ENCODE data around the gene ABL1. TPM values are rescaled to one million over a fixed set of nuclear protein-coding genes. Genes with fewer than 3 reads are reported as not detected.

Gene ABL1
- total and polyA plus RNA-seq, 4 donors, result 23.3 to 60.0 (median 37.7) TPM

DNA sequence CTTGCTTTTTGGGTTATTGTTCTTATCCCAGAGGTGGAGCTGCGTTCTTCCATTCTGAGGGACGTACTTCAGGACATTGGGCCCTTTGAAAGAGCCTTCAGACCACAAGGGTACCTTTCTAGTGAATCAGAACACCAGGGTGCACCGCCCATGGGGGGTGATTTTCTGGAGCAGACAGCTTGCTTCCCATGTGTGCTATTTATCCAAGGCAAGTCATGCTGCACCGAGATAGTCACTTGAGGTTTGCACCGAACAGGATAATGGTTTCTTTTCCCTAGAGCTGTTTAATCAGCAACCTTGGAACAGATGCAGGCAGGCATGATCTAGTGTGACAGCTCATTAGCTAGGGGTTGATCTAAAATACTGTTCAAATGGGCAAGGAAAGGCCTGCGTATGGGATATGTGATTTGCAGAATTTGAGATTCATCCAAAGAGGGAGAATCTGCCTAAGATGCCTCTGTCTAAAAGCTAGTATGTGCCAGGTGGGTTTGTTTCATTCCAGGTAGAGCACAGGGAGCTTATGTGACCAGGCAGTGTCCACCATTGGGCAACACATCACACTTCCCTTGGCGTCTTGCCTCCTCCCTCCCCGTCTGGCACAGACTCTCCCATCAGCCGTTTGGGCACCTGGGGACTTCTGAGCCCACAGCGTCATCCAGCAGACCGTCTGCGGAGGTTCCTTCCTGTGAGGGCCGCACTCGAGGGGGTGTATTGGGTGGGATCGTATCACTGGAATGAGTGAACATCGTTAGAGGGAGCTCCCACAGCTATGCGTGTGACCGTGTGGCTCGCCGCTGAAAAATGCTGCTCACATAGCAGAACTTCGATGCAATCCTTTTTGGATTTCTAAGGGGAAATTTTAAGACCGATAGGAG, 23.0 kb downstream of the ABL1 start:
- no peak for ATAC-seq (ENCODE audit: insufficient read depth, low FRiP score)
- peak in 1 of 3 donors; percentile 40 for DNase-seq
- H3K9me3 ChIP-seq (ENCODE audit: control insufficient read depth in 4 of 4, insufficient read depth in 3 of 4, low read length in 3 of 4), result no peaks in the 10 kb centered on the region
- H3K36me3 ChIP-seq (ENCODE audit: control insufficient read depth in 4 of 4, insufficient read depth in 4 of 4, low read length in 4 of 4), result peaks cover 3 to 21% (median 12%) of the 10 kb centered on the region in 4 donors
- WGBS, 2 donors, result 67 to 73% methylated on average over 22 of the region's 22 CpGs
- H3K4me1 ChIP-seq (ENCODE audit: control insufficient read depth in 5 of 5, insufficient read depth in 5 of 5, low read length in 5 of 5), result peaks cover 0 to 11% (median 5%) of the 10 kb centered on the region in 5 donors
- no peak overlapping the region for H3K9ac ChIP-seq (ENCODE audit: insufficient read depth in 1 of 2, low read length in 2 of 2)
- no peak overlapping the region for H3K4me3 ChIP-seq
- no peaks in the 10 kb centered on the region for H3K27me3 ChIP-seq (ENCODE audit: control insufficient read depth in 3 of 3, insufficient read depth in 3 of 3, low read length in 2 of 3)
- peak overlapping the region in 1 of 2 donors; percentile 13 for H3K27ac ChIP-seq (ENCODE audit: low read depth in 1 of 2, low read length in 1 of 2)
- TF ChIP-seq, protein P1, sequence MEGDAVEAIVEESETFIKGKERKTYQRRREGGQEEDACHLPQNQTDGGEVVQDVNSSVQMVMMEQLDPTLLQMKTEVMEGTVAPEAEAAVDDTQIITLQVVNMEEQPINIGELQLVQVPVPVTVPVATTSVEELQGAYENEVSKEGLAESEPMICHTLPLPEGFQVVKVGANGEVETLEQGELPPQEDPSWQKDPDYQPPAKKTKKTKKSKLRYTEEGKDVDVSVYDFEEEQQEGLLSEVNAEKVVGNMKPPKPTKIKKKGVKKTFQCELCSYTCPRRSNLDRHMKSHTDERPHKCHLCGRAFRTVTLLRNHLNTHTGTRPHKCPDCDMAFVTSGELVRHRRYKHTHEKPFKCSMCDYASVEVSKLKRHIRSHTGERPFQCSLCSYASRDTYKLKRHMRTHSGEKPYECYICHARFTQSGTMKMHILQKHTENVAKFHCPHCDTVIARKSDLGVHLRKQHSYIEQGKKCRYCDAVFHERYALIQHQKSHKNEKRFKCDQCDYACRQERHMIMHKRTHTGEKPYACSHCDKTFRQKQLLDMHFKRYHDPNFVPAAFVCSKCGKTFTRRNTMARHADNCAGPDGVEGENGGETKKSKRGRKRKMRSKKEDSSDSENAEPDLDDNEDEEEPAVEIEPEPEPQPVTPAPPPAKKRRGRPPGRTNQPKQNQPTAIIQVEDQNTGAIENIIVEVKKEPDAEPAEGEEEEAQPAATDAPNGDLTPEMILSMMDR (IDR thresholded peaks at IDR 0.05; ENCODE audit: control extremely low read depth, extremely low read depth), result no peak

DNA sequence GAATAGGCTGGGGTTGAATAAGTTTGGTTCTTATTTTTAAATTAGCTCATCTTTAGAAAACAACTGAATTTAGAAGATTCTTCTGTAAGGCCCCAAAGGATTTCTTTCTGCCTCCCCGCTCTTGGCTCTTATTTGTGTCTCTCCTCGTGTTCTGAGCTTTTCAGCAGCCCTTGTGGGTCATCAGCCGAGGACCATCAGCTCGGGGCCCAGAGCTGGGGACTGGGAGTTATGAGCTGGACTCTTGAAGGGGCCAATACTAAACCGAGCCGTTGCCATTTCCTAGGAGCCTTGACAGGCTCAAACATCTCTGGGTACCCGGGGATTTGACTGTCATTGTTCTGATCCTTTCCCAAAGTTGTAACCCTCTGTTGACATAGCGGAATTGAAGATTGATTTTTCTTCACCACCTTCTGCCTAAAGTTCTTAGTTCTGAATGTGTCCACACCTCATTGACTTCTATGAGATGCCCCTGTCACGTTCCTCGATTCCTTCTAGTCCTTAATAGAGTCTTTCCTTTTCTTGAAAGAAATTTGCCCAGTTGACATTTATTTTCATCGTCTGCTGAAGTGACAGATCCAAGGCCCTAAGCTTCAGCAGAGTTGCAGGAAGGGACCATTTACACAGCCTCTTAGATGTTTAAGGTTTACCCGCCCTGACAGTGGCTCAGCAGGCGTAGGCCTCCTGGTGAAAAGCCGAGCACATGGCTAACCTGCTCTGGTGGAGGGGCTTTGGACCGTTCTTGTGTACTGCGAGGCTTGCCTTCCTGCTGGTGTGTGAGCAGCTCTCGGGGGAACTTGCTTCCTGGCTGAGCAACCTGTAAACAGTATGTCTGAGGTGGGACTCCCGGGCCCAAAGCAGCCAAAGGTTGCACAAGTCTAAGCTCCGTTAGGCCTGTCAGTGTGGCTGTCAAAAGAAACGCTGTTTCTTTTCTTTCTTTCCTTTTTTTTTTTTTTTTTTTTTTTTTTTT, 24.0 kb downstream of the ABL1 start:
- ATAC-seq (ENCODE audit: insufficient read depth, low FRiP score) (no peak), DNase-seq (no peak)
- TF ChIP-seq, protein P1 (IDR thresholded peaks at IDR 0.05; ENCODE audit: control extremely low read depth, extremely low read depth), result no peak
- Histone ChIP-seq H3K27ac (ENCODE audit: low read depth in 1 of 2, low read length in 1 of 2) (no peak overlapping the region), H3K4me1 (ENCODE audit: control insufficient read depth in 5 of 5, insufficient read depth in 5 of 5, low read length in 5 of 5) (peaks cover 0 to 15% (median 5%) of the 10 kb centered on the region in 5 donors), H3K9ac (ENCODE audit: insufficient read depth in 1 of 2, low read length in 2 of 2) (no peak overlapping the region), H3K27me3 (ENCODE audit: control insufficient read depth in 3 of 3, insufficient read depth in 3 of 3, low read length in 2 of 3) (no peaks in the 10 kb centered on the region), H3K36me3 (ENCODE audit: control insufficient read depth in 4 of 4, insufficient read depth in 4 of 4, low read length in 4 of 4) (peaks cover 3 to 21% (median 12%) of the 10 kb centered on the region in 4 donors), H3K9me3 (ENCODE audit: control insufficient read depth in 4 of 4, insufficient read depth in 3 of 4, low read length in 3 of 4) (no peaks in the 10 kb centered on the region), H3K4me3 (no peak overlapping the region)
- WGBS, 2 donors, result 81% methylated on average over 20 of the region's 20 CpGs

DNA sequence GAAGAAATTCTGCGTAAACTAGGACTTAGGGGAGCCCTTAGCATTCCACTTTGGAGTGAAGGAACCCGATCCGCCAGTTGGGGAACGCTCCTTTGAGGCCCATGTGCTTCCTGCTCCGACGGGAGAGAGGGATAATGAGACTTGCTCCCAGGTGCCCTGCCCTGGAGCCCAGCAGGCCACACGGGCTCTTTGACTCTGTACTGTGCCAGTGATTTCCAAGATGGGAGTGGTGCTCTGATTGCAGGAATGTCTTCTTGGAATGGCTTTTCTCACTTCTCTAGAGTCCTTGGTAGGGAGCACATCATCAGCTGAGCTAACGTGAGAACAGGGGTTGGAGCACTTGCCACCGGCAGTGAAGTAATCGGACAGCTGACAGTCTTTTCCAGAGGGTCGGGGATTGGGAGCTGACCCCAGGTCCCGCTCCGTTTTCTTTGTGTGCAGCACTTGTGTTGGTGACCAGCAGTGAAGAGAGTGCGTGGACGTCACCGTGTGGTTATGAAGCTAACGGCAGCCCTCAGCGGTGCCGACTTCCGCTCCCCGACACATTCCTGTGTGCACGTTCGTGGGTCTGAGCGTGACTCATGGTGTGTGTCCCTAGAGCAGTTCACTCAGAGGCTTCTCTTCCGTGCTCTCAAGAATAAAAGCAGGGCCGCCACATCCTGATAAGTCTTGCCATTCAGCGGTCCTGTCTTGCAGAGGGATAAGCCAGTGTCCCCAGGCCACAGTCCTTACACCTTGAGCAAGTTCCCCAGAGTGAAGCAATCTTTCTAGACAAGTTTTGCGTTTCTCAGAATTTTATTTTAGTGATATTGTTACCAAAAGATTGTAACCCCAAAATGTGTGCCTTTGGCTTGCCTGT, 25.6 kb downstream of the ABL1 start:
- Histone ChIP-seq H3K4me1 (ENCODE audit: control insufficient read depth in 5 of 5, insufficient read depth in 5 of 5, low read length in 5 of 5) (peaks cover 0 to 15% (median 5%) of the 10 kb centered on the region in 5 donors), H3K27me3 (ENCODE audit: control insufficient read depth in 3 of 3, insufficient read depth in 3 of 3, low read length in 2 of 3) (no peaks in the 10 kb centered on the region), H3K9me3 (ENCODE audit: control insufficient read depth in 4 of 4, insufficient read depth in 3 of 4, low read length in 3 of 4) (no peaks in the 10 kb centered on the region), H3K36me3 (ENCODE audit: control insufficient read depth in 4 of 4, insufficient read depth in 4 of 4, low read length in 4 of 4) (peaks cover 2 to 16% (median 6%) of the 10 kb centered on the region in 4 donors), H3K27ac (ENCODE audit: low read depth in 1 of 2, low read length in 1 of 2) (peak overlapping the region in 1 of 2 donors; percentile 73), H3K9ac (ENCODE audit: insufficient read depth in 1 of 2, low read length in 2 of 2) (no peak overlapping the region), H3K4me3 (no peak overlapping the region)
- WGBS, 2 donors, result 53 to 74% methylated on average over 28 of the region's 28 CpGs
- TF ChIP-seq, protein P1 (IDR thresholded peaks at IDR 0.05; ENCODE audit: control extremely low read depth, extremely low read depth), result no peak
- peak; percentile 62 to 74 (median 74) for DNase-seq
- peak; percentile 87 for ATAC-seq (ENCODE audit: insufficient read depth, low FRiP score)

Measured in lung (tissue), 12 donors.